Erythroblast (primary cell): ENCODE results near the gene OLA1.

Source experiments
- GATA1 ChIP-seq: IDR thresholded peaks from 2 replicates; pipeline ENCODE4 v1.6.1; 2011; ENCODE audit warnings: low read depth, mild to moderate bottlenecking, control low read depth, low read length, moderate library complexity
- POLR2A ChIP-seq: IDR thresholded peaks from 2 replicates; pipeline ENCODE4 v1.6.1; 2011; ENCODE audit warnings: mild to moderate bottlenecking, low read length

- TF ChIP-seq POLR2A (no peak), GATA1 (no peak)
These were observed 126.7 kb downstream of the OLA1 start for GRCh38 chr2:174121612-174122011.
